Activated CD4-positive, alpha-beta T cell treated with anti-CD3 and anti-CD28 coated beads for 4 hours (primary cell): ENCODE results near the gene MPRIP.
A peak's percentile ranks its signal among the peaks of the same experiment; 100 is the strongest.
"Not testable (repeated sequence)": the region's sequence is repeated elsewhere in the genome, so short reads cannot be mapped to it uniquely, and the experiment has no call there.

Source experiments
- DNase-seq, 2 donors: peaks; one replicate each; pipeline ENCODE4 v3.0.0-alpha.2; 2020

Gene MPRIP

GRCh38 chr17:17042384-17042736, at the start of gene MPRIP:
MPRIP (plus strand) TSS chr17:17042457; CDS start chr17:17042849, 392 bp downstream.
- DNase-seq: no peak

GRCh38 chr17:16994631-16995030, 47.6 kb upstream of the MPRIP start:
- no peak for DNase-seq

GRCh38 chr17:16995930-16996329, 46.3 kb upstream of the MPRIP start:
- no peak for DNase-seq

- not testable (repeated sequence) for DNase-seq
These were observed 45.5 kb upstream of the MPRIP start for GRCh38 chr17:16996726-16997125.

- DNase-seq: peak in 1 of 2 donors; percentile 72
These were observed 44.5 kb upstream of the MPRIP start for GRCh38 chr17:16997514-16998429.

- DNase-seq: no peak
These were observed 42.2 kb upstream of the MPRIP start for GRCh38 chr17:16999931-17000625.

- DNase-seq: no peak
These were observed 41.0 kb upstream of the MPRIP start for GRCh38 chr17:17001076-17001777.

- DNase-seq: peak; percentile 74 to 77
These were observed 40.3 kb upstream of the MPRIP start for GRCh38 chr17:17001874-17002520.

- DNase-seq: not testable (repeated sequence)
These were observed 39.2 kb upstream of the MPRIP start for GRCh38 chr17:17002731-17003715.

GRCh38 chr17:17004251-17004996, 37.8 kb upstream of the MPRIP start:
- DNase-seq: no peak

GRCh38 chr17:17004997-17005614, 37.2 kb upstream of the MPRIP start:
- not testable (repeated sequence) for DNase-seq

- not testable (repeated sequence) for DNase-seq
These were observed 34.4 kb upstream of the MPRIP start for GRCh38 chr17:17007891-17008290.

- not testable (repeated sequence) for DNase-seq
These were observed 33.4 kb upstream of the MPRIP start for GRCh38 chr17:17008621-17009397.

- DNase-seq: not testable (repeated sequence)
These were observed 32.3 kb upstream of the MPRIP start for GRCh38 chr17:17009972-17010371.

GRCh38 chr17:17010545-17011034, 31.7 kb upstream of the MPRIP start:
- not testable (repeated sequence) for DNase-seq

- DNase-seq: not testable (repeated sequence)
These were observed 31.0 kb upstream of the MPRIP start for GRCh38 chr17:17011043-17011907.

GRCh38 chr17:17013828-17014747, 28.2 kb upstream of the MPRIP start:
- DNase-seq: not testable (repeated sequence)
